GM19324 (cell line): Measurements from ENCODE around the gene SCNN1G.
A peak's percentile ranks its signal among the peaks of the same experiment; 100 is the strongest.

Experiments
- ATAC-seq: cut with Tn5 transposase; IDR thresholded peaks from one replicate; pipeline ENCODE4 v1.9.1; 2021; ENCODE audit warnings: mild to moderate bottlenecking, moderate library complexity; ENCODE audit not compliant: unreplicated experiment, low FRiP score

The SCNN1G gene

DNA sequence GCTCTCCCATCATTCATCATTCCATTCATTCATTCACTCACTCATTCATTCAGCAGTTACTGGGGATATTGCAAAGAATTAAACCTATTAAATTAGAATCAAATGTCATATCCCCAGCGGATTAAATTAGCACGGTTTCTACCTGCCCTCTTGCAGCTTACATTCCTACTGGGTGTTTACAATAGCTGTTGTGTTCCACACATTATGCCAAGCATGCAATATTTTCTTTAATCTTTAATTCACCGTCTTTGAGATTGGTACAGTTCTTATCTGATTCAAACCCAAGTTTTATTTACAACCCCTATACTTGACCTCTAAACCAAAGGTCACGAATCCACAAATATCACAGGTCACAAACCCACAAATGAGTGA, 32.6 kb upstream of the SCNN1G start:
- ATAC-seq = no peak

GRCh38 chr16:23152386-23153178, 30.0 kb upstream of the SCNN1G start:
- no peak for ATAC-seq

- ATAC-seq = no peak
Measured at GRCh38 chr16:23155445-23156049, 27.0 kb upstream of the SCNN1G start.

GRCh38 chr16:23156110-23156509, 26.4 kb upstream of the SCNN1G start:
- no peak for ATAC-seq

- no peak for ATAC-seq
Measured at GRCh38 chr16:23156946-23157460, 25.5 kb upstream of the SCNN1G start.

- no peak for ATAC-seq
Measured at GRCh38 chr16:23158114-23158513, 24.4 kb upstream of the SCNN1G start.

DNA sequence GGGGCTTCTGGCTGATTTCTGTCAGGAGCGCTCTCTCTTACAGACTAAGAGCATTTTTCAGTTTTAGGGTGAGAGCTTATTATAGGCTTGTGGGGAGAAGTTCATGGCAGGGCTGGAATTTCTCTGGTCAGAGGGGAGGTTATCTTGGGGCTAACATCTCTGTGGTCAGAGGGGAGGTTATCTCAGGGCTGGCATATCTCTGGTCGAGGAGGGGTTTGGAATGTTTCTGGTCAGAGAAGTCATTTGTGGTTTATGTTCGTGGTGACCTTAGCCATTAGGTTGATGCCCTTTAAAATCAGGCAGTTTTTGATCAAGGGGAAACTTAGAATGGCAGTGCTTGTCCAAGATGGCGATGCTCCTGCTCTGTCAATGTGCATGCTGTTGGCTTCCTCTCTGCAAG, 22.5 kb upstream of the SCNN1G start:
- no peak for ATAC-seq

GRCh38 chr16:23160574-23160973, 22.0 kb upstream of the SCNN1G start:
- ATAC-seq = no peak

GRCh38 chr16:23163921-23164320, 18.6 kb upstream of the SCNN1G start:
- ATAC-seq = no peak

- no peak for ATAC-seq
Measured at GRCh38 chr16:23164736-23165135, 17.8 kb upstream of the SCNN1G start.

DNA sequence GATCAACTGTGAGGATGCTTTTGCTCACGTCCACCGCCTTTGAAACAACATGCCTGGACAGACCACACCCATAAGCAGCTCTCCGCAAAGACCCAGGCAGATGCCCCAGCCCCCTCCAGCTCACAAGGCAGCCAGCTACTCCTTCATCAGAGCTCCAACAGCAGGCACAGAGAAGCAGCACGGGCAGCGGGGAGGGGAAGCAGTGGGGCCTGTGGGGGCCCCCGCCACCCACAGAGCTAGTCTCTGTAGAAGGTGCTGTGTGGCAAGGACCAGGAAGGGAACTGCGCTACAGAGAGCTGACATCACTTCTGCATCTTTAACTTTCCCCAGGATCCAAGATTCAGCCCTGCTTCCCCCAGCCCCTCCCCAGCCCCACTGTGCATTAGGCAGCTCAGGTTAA, 10.0 kb upstream of the SCNN1G start:
- ATAC-seq = no peak

GRCh38 chr16:23172994-23173393, 9.6 kb upstream of the SCNN1G start:
- no peak for ATAC-seq

DNA sequence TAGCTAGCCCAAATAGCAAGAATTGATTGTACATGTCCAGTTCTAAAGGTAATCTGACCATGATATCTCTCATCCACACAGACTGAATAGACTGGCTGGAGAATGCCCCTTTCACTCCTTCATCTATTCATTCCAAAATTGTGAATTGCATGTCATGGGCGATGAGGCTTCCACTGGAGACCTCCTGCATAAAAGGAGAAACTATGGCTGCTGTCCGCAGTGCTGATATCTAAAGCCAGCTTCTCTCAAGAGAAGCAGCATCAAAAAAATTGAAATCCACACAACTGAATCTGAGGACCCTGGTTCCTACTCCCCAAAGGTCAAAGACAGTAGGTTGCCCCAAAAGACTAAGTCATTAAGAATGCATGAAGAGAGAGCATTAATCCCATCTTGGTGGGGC, 7.9 kb upstream of the SCNN1G start:
- no peak for ATAC-seq

GRCh38 chr16:23175651-23176050, 6.9 kb upstream of the SCNN1G start:
- no peak for ATAC-seq

- no peak for ATAC-seq
Measured at GRCh38 chr16:23181506-23181905, 1.0 kb upstream of the SCNN1G start.

DNA sequence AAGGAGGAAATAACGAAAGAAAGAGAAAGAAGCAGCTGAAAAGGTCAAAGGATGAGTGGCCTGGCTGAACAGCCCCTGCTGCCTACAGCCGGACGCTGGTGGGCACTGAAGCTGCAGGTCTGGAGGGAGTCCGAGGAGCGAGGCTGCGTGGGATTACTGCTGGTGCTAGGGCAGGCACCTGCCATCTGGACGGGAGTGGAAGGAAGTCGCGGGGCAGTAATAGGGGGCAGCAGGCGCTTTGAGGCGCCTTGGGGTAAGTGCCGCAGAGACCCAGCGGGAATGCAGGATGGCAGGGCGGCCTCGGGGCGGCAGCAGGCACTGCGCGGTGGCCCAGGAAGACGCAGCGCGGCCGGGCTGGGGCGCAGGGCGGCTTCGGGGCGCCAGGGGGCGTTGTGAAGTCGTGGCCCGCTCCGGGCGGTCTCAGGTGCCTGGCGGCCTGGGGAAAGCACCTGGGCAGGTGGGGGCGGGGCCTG, 303 bp upstream of the SCNN1G start:
- peak; percentile 87 for ATAC-seq

DNA sequence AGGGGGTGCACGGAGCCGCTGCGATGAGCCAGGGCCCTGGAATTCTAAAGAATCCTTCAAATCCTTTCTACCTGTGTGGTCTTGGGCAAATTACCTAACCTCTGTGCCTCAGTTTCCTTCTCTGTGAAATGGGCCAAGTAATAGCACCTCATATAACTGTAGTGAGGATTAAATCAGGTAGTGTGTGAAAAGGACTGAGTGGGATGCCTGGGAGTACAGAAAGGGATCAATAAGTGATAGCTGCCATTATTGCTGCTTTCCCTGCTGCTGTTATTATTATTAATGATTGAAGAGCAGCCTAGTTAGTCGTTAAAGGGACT, 958 bp downstream of the SCNN1G start:
- no peak for ATAC-seq

DNA sequence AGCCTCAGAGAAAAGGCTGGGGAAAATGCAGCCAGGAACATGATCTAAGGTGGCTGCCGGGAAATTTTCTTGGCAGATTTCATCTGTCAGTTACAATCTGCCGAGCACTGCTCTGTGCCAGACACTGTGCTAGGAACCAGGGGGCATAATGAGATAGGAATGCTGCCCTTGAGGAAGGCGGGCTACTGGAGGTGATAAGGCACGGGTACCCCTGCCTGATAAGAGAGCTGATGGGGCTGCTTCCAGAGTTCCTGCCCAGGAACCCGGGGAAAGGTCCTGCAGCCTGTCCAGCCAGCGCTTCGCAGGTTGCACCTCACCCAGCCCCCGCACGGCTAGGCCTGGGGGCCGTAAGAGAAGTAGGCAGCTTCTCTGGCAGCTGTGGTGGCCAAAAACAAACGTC, 3.1 kb downstream of the SCNN1G start:
- no peak for ATAC-seq

DNA sequence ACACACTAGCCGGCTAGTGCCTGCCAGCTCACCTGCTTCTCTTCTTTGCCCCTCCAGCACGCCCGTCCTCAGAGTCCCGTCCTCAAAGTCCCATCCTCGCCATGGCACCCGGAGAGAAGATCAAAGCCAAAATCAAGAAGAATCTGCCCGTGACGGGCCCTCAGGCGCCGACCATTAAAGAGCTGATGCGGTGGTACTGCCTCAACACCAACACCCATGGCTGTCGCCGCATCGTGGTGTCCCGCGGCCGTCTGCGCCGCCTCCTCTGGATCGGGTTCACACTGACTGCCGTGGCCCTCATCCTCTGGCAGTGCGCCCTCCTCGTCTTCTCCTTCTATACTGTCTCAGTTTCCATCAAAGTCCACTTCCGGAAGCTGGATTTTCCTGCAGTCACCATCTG, 3.6 kb downstream of the SCNN1G start:
- no peak for ATAC-seq

DNA sequence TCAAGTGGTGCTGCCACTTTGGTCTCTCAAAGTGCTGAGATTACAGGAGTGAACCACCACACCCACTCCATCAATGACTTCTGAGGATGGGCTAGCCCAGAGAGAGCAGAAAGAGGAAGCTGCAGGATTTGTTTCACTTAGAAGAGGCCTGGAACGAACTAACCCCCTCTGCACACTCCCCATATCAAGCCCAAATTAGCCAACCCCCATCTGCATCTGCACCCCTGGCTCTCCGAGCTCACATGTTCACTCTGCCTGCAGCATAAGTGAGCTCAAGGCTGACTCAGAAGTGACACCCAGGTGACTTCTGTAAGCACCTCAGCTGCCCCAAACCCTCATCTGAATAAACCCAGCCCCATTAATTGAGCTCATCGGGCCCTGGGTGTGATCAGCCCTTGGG, 4.8 kb downstream of the SCNN1G start:
- ATAC-seq = no peak

GRCh38 chr16:23188911-23189310, 6.4 kb downstream of the SCNN1G start:
- ATAC-seq = no peak
